Stimulated activated CD8-positive, alpha-beta memory T cell treated with anti-CD3 and anti-CD28 coated beads, Interleukin-15, amount 100 ng/mL, for 24 hours (primary cell): Measurements from ENCODE around the gene EXOC4.

ENCODE experiments used
- DNase-seq: peaks from one replicate; pipeline ENCODE4 v3.0.0-alpha.2; 2020; ENCODE audit warnings: low read depth

The EXOC4 gene

DNA sequence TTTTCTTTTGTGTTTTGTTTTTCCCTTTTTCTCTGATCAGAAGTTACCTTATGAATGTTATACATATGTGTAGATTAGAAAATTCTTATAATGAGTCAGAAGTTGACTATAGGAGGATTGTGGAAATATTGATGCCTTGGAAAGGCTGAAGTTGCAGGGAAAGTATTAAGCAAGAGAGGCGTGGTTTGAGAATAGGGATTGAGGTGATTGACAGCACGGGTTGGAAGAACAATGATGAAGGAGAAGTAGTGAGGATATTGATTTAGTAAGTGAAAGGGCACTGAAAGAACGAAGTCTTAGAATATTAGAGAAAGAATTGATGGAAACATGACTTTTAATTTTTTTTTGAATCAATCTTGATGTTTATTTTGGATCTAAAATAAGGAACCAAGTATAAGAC lies 176.0 kb downstream of the EXOC4 start:
- DNase-seq, result no peak

DNA sequence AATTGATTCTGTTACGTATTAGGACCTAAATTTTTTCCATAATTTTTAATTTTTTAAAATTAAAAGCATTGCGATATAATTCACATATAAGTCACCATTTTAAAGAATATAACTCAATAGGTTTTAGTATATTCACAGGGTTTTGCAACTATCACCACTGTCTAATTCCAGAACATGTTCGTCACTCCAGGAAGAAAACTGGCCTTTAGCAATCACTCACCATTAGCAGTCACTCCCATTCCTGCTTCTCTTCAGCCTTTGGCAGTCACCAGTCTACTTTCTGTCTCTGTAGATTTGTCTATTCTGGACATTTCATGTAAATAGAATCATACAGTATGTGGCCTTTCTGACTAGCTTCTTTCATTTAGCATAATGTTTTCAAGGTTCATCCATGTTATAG lies 176.5 kb downstream of the EXOC4 start:
- DNase-seq, result no peak

DNA sequence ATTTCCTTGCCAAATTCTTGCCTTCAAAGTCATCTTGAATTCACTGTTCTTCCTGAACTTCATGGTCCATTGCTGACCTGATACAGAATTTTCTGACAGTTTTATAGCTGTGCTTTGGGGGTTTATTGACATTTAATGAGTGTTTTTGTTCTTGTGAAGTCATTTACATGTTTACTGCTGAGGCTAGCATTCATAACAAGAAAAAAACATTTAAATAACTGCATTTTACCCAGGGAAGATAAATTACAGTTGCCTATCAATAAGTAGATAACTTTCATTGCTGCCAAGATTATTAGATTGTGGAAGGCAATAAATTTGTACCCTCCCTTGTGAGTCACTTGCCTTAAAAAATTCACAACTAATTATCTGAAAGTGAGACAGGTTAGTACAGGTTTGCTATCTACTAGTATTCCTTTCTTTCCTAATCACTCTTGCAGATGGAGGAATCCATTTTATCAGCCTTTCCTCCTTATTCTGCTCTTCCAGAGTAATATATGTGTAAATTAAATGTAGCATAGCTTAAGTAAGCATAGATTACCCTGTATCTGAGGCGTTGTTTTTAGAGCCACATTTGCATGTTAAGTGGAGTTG lies 178.4 kb downstream of the EXOC4 start:
- no peak for DNase-seq

DNA sequence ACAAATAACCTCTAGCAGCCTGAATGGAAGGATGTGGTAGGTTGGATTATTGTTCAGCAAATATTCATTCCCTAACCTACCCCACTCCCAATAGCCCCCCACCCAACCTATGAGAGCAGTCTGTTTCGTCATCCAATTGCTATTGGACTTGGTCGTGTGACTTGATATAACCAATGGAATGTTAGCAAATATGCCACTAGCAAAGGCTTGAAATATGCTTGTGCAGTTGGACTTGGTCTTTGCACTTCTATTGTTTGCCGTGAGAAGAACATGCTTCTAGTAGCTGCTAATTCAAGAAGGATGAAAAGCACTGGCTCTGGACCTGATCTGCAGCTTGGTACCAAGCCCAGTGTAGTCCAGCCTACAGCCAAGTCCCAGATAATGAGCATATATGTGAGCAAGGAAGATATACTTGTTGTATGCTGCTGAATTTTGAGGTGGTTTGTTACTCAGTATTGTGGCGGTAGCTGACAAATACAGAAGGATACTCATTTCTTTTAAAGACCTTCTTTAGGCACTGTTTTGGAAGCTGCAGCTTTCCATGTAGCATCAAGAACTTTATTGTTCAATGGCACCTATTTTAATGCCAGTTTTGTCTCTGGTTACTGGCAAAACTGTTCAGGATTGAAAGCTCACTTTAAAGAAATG lies 180.4 kb downstream of the EXOC4 start:
- DNase-seq, result no peak

DNA sequence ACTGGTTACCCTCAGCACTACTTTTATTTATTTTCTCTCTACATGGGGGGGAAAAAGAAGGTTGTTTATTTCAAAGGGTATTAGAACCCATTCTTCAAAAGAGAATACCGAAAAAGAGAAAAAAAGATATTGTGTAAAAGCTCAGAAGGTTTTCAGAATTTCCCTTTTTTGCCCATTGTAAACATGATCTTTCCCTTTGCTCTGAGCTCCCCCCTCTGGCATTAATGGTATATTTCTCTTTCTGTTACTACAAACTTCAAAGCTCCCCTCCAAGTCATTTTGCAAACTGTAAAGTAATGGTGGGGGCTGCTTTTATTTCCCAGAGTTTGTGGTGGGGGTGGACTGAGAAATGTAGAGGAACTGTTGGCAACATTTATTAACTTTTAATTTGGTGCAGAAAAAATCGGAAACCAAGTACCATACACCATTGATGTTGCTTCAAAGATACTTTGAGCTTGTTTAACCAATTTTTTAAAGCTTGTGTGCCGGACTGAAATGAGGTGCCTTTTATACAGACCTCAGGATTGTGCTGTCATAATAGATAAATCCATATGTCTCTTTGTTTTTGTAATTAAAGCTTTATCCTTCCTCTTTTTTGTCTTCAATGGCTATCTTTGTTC lies 181.5 kb downstream of the EXOC4 start:
- DNase-seq, result no peak

DNA sequence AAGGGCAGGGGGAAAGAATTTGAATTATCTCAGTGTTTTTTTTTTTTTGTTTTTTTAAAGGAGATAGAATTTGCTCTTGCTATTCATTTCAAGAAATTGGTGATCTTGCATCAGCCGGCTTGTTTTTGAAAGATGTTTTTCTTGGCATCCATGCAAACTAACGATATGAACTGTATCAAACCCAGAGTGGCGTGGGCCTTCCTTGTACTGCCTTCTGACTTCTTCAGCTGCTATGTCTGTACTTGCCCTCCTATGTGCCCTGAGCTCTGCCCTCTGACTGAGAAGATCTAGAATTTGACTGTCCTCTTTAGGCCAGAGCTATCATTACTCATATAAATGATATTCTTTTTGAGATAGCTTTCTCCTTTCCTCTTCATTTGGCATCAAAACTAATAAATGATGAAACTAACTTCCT lies 183.1 kb downstream of the EXOC4 start:
- DNase-seq, result no peak

DNA sequence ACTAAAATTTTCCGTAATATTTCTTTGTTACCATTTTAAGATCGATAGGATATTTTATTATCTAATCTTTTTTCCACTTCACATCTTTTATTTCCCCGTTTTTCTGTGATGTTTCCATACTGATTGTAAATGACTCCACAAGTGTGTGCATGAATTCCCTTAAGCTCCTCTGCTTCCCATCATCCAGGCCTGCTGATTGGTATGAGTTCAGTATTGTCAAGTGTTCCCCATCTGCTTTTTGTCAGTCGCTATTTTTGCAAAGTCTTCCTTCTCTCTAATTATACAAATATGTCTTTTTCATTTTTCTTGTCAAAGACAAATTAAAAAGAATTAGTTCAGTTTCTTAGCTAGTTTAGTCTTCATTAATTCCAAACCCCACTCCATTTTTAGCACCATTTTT lies 184.7 kb downstream of the EXOC4 start:
- DNase-seq, result no peak

DNA sequence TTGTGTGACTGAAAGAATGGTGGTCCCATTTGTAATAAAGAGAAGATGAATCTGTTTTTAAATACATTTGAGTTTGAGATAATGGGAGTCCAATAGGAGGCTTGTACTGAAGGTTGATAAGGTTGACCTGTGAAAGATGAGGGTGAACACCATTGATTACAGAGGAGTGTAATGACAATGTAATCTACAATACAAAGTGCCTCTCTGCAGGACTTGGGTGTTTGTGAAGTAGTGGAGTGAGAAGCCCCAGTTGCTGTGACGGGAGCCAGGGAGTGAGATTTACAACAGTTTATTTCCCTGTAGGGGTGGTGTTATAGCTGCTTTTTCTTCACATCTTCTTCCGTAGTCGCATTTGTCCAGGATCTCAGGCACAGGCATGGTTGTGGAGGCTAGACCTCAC lies 189.9 kb downstream of the EXOC4 start:
- DNase-seq, result no peak

DNA sequence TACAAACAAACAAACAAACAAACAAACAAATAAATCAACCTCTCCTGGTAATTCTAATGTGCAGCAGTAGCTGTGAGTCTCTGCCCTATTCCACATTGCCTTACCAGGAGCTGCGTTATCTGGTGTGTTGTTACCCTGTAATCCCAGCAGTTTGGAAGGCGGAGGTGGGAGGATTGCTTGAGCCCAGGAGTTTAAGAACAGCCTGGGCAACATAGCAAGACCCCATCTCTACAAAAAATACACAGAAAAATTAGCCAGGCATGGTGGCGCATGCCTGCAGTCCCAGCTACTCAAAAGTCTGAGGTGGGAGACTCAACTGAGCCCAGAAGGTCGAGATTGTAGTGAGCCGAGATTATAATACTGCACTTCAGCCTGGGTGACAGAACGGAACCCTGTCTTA lies 192.7 kb downstream of the EXOC4 start:
- no peak for DNase-seq

DNA sequence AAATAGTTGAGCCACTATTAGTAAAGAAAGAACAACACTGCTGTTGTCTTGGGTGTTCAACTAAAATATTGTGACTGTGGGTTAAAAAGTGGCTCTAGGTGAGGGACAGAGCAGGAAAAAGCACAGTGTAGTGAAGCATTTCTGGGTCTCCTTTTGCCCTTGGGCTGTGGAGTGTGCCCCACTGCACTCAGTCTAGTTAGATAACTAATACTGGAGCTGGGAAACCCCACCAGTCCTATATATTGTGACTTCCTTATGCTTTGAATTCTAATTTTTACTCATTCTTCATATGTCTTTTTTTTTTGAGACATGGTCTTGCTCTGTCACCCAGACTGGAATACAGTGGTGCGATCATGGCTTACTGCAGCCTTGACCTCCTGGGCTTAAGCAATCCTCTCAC lies 195.1 kb downstream of the EXOC4 start:
- no peak for DNase-seq

DNA sequence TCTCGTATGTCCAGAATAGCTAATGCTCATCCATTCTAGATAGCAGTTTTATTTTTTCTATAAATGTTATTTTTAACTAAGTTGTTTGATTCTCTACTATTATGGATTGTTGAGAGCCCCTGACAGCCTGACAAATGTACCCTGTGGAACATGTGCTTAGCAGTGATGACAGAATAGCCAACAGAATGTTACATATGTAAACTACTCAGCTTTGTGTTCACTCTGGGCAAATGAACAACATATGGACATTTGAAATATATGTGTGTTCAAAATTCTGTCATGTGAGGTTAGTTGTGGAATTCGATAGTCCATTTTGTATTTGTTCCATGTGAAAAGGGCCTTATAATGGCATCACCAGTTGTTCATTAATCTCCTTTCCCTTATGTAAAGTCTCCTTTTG lies 199.7 kb downstream of the EXOC4 start:
- DNase-seq, result no peak

DNA sequence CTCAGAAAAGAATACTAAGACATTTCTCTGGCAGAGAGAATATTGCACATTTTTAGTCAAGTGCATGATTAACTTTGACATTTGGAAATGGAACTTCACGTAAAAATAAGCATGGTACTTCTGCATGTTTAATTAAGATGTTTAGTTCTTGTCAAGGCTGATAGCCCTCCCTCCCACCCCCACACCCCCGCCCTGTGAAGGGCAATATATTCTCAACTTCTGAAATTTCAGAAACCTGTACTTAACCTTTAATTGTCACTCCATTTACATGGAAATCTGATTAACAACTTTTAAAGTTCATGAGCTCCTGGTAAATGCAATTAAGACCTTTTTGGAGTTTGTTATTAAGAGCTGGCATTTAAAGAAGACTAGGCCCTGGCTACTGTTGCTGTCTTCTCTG lies 205.8 kb downstream of the EXOC4 start:
- no peak for DNase-seq

DNA sequence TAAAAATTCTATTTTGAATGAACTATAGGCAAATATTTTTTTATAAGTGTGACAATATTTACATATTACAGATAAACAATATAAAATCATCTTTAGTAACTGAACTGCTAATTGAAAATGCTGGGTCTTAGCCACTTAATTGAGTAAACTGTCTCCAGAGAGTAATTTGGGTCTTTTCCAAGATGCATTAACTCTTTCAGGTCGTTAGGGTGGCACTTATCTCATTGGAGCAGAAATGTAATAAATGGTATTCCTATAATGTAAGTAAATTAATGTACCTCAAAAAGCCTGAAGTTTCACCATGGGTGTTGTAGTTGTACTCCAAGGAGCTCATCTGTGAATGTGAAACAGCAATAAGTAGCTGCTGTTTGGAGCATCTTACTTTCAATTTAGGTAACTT lies 208.5 kb downstream of the EXOC4 start:
- no peak for DNase-seq

DNA sequence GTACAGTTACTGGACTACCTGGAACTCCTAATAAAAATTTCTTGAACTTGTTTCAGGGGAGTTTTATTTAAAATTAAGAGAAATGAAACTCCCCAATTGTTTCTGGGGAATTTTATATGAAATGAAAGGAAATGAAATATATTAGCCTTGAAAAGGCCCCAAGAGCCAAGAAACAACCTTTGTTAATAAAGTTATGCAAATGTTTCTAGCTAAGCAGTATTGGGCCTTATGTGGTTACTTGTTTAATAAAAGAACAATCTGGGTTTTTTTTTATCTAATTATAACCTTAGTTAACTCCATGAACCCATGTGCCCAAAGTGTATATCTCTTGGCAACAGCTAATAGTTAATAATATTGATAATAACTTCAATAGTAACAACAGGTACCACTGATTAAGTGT lies 222.8 kb downstream of the EXOC4 start:
- no peak for DNase-seq

DNA sequence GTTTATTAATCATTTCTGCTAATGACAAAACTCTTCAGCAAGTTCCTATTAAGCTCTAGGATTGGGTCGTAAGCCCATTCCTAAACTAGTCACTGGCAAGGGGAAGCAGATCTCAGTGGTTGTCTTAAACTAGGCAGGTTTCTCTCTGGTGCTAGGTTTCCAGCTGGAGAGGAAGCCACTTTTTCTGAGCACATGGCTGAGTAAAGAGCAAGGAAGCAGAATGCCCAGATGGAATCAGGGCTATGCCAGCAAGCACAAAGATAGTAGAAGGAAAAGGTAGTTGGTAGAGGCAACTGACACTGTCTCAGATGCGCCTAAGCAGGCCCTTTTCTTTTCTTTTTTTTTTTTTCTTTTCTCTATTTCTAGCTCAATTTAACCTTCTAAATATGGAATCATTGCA lies 224.9 kb downstream of the EXOC4 start:
- no peak for DNase-seq

DNA sequence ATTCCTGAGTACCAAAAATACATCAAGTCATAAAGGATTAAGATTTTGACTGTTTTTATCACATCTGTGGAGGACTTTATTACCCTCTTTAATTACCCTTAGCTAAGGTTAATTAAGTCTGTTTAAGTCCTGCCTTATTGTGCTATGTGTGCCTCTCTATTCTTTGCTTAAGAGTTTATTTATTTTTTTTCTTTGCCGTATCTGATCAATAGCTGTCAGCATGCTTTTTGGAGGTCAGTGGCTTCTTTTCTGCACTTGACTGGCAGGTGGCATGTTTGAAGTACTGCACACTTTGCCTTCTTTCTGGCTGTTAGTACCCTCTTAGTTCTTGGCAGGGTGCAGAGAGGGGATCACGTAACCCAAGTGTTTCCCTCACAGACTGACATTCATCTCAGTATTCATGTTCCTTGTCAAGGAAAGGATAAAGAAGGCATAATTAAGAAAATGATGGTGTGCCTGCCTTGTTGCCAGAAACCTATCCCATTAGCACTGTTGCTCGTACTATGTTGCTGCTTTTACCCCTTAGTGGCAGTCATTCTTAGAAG lies 225.8 kb downstream of the EXOC4 start:
- no peak for DNase-seq

DNA sequence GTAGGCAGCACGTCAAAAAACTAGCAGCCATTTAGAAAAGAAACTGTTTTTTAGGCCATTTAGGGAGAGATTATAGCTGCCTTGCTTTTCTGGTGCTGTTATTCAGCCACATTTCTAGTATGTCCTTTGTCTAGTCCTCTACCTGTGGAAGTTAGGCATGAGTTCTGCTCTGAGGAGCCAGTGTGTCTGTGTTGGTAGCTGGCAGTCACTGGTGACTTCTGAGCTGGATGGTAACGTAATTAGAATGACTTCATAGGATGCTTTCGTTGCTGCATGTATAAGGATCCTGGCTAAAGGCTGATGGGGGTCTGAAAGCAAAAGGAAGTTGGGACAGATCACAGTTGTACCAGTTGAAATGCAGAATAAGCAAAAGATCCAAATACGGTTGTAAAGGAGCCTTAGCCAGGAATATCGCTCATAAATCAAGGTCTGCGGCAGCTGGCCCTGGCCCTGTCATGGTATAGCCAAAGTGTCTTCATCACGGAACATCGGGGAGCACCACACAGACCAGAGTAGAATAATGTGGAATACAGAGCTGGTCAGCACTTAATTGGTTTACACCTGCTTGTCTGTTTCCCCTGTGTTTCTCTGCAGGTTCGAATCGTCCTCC lies 226.7 kb downstream of the EXOC4 start:
- DNase-seq, result no peak

DNA sequence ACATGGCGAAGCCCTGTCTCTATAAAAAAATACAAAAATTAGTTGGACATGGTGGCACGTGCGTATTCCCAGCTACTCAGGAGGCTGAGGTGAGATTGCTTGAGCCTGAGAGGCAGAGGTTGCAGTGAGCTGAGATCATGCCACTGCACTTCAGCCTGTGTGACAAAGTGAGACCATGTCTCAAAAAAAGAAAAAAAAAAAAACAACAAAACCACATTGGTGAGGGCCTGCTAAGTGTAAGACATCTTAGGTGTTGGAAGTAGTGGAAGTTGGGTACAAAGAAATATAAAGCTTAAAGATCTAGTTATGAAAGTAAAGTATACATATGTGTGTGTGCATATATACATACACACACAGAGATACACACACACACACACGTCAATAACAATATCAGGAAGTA lies 228.0 kb downstream of the EXOC4 start:
- DNase-seq, result no peak

DNA sequence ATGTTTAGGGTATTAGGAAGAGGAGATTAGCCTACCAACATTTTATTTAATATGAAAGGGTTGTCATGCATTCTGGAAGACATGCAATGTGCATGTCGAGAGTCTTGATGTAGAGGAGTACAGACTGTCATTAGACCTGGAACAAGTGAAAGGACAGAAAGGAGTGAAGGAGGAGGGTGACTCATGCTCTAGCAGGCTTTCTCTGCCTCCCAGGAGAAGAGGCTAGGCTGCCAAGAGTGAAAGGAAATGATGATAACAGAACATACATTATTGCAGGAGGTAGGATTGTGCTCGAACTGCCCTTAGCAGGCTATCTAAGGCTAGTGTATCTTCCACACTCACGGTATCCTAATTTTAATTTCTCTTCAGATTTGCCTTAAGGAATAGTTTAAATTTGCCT lies 228.8 kb downstream of the EXOC4 start:
- no peak for DNase-seq

DNA sequence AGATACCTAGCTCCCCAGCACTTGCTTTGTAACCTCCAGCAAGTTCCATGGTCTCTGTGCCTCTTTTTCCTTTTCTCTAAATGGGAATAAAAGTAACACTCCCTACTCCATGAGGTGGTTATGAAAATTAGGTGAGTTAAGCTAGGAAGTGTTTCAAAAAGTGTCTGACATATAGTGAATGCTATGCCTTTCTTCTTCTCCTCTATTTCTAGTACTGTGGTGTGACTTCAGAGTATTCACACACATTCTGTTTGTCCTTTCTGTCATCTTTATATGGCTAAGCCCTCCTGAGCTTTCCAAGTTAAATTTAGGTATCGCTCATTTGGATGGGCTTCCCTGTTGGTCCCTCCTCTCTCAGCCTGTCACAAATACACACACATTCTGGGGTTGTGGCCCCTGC lies 229.7 kb downstream of the EXOC4 start:
- DNase-seq, result no peak

DNA sequence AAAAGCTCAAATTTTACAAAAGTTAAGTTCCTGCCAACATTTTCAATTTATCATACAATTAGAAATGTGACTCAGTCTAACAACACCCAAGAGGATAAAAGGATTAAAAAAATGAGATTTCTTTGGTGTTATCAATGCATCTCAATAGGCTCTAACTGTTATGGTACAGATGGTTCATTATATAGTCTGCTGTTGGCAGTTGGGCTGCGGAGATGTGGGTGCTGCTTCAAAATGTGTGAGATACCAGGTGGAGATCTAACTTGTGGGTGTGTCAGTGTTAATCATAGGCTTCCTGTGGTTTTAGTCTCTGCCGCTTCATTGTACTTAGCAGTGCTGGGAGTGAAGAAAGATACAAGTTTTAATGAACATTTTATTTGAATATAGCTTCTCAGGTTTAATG lies 231.2 kb downstream of the EXOC4 start:
- no peak for DNase-seq

DNA sequence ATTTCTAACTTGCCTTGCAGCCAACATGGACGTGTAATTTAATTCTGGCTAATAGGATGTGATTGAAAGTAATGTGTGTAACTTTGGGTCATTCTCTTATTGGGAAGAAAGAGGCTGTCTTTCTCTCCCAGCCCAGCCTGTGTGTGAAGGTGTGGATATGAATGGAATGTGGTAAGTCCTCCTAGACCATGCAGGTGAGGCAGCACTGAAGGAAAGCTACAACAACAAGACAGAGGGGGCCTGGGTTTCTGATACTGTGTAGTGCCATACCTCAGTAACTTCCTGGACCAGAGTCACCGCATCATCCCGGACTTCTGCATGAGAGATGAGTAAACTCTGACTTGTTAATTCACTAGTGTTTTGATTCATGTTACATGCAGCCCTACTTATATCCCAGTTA lies 237.0 kb downstream of the EXOC4 start:
- no peak for DNase-seq

DNA sequence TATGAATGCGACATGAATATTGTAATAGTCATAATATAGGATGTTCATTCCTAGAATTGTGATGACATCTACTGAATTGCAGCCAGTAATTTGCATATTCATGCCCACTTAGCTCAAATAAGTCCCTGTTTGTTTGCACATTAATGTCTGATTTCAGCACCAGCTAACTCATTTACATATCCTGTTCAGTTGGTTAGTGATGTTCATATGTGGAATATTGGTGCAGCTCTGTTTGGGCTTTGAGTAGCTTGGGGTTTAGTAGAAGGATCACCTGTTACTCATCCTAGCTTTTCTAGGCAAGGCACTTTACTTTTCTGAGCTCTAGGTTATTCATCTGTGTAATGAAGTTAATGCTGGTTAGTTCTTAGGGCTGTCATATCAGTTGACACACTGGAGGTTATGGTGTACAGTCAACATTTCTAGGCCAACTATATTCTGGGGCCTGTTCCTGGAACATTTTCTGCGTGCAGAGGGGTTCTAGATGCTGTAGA lies 238.4 kb downstream of the EXOC4 start:
- no peak for DNase-seq
